Measurements from ENCODE around the gene ARHGAP45. TPM values are rescaled to one million over a fixed set of nuclear protein-coding genes. Genes with fewer than 3 reads are reported as not detected.
A peak's percentile ranks its signal among the peaks of the same experiment; 100 is the strongest.

The ARHGAP45 gene
- total and polyA plus RNA-seq, 8 donors, result 5.1 to 21.6 (median 11.2) TPM

- intact Hi-C loops (cut with DNase I), result no loop called here
- no peak overlapping the region for H3K27ac ChIP-seq
- no peak for FAIRE-seq
- H3K4me3 ChIP-seq, result peak overlapping the region; percentile 2 to 44 (median 29)
- H3K36me3 ChIP-seq, result peaks cover 0 to 6% (median 0%) of the 10 kb centered on the region in 3 donors
- H3K4me1 ChIP-seq, result peaks cover 0 to 7% (median 0%) of the 10 kb centered on the region in 3 donors
- WGBS, 2 donors, result 51 to 68% methylated on average over 48 to 59 of the region's 59 CpGs
- no peak for TF ChIP-seq CTCF (IDR thresholded peaks at IDR 0.05)
- no peaks in the 10 kb centered on the region for H3K9me3 ChIP-seq
- ATAC-seq, result no peak
- peak in 3 of 6 donors; percentile 30 to 84 (median 61) for DNase-seq
- no peaks in the 10 kb centered on the region for H3K27me3 ChIP-seq
Observed at GRCh38 chr19:1082928-1083816, 16.2 kb downstream of the ARHGAP45 start.

- DNase-seq, result peak in 3 of 6 donors; percentile 44 to 75 (median 57)
- 50 to 55% methylated on average over 43 of the region's 43 CpGs for WGBS, 2 donors
- no peak for FAIRE-seq
- Histone ChIP-seq H3K4me1 (peaks cover 0 to 7% (median 0%) of the 10 kb centered on the region in 3 donors), H3K4me3 (no peak overlapping the region), H3K36me3 (peaks cover 0 to 9% (median 8%) of the 10 kb centered on the region in 3 donors), H3K27ac (no peak overlapping the region), H3K27me3 (no peaks in the 10 kb centered on the region), H3K9me3 (no peaks in the 10 kb centered on the region)
- TF ChIP-seq CTCF (IDR thresholded peaks at IDR 0.05), result no peak
- ATAC-seq, result no peak
- intact Hi-C loops (cut with DNase I), result no loop called here
Observed at GRCh38 chr19:1084024-1084868, 17.3 kb downstream of the ARHGAP45 start.

- H3K36me3 ChIP-seq, result peaks cover 0 to 9% (median 8%) of the 10 kb centered on the region in 3 donors
- no peak for FAIRE-seq
Observed at GRCh38 chr19:1085053-1085658, 18.2 kb downstream of the ARHGAP45 start.

More at GRCh38 chr19:1085053-1085658, 18.2 kb downstream of the ARHGAP45 start:
- no peaks in the 10 kb centered on the region for H3K27me3 ChIP-seq
- DNase-seq, result no peak
- H3K4me3 ChIP-seq, result no peak overlapping the region
- TF ChIP-seq CTCF (IDR thresholded peaks at IDR 0.05), result no peak
- no peaks in the 10 kb centered on the region for H3K9me3 ChIP-seq
- peaks cover 0 to 7% (median 0%) of the 10 kb centered on the region in 3 donors for H3K4me1 ChIP-seq
- WGBS, 2 donors, result 82 to 87% methylated on average over 8 of the region's 8 CpGs
- no peak overlapping the region for H3K27ac ChIP-seq
- intact Hi-C loops (cut with DNase I), result no loop called here
- ATAC-seq, result no peak
